GDM1 (cell line): ENCODE data around the gene CKAP2L.
"Not testable (repeated sequence)": the region's sequence is repeated elsewhere in the genome, so short reads cannot be mapped to it uniquely, and the experiment has no call there.

ENCODE experiments used
- DNase-seq: peaks from one replicate; lab custom pipeline; 2025; lab: John Stamatoyannopoulos, UW

CKAP2L gene

GRCh38 chr2:112706947-112707346 lies 57.5 kb downstream of the CKAP2L start:
- not testable (repeated sequence) for DNase-seq

- DNase-seq, result peak; percentile 95
Measured at GRCh38 chr2:112706170-112706664, 58.2 kb downstream of the CKAP2L start.

- DNase-seq, result no peak
Measured at GRCh38 chr2:112705575-112705974, 58.8 kb downstream of the CKAP2L start.

GRCh38 chr2:112703684-112704083 lies 60.7 kb downstream of the CKAP2L start:
- no peak for DNase-seq

- DNase-seq, result peak; percentile 45
Measured at GRCh38 chr2:112701052-112701451, 63.4 kb downstream of the CKAP2L start.

GRCh38 chr2:112699984-112700667 lies 64.3 kb downstream of the CKAP2L start:
- peak; percentile 23 for DNase-seq

GRCh38 chr2:112698834-112699515 lies 65.4 kb downstream of the CKAP2L start:
- DNase-seq, result no peak

GRCh38 chr2:112694182-112694581 lies 70.2 kb downstream of the CKAP2L start:
- DNase-seq, result no peak

GRCh38 chr2:112693596-112693995 lies 70.8 kb downstream of the CKAP2L start:
- no peak for DNase-seq

- no peak for DNase-seq
Measured at GRCh38 chr2:112692918-112693317, 71.5 kb downstream of the CKAP2L start.

- DNase-seq, result peak; percentile 85
Measured at GRCh38 chr2:112692495-112692911, 71.9 kb downstream of the CKAP2L start.

GRCh38 chr2:112691881-112692281 lies 72.5 kb downstream of the CKAP2L start:
- DNase-seq, result no peak

GRCh38 chr2:112690853-112691401 lies 73.5 kb downstream of the CKAP2L start:
- DNase-seq, result peak; percentile 72

GRCh38 chr2:112688086-112688880 lies 76.1 kb downstream of the CKAP2L start:
- no peak for DNase-seq

GRCh38 chr2:112687522-112687921 lies 76.9 kb downstream of the CKAP2L start:
- DNase-seq, result no peak
